Loucy (cell line): ENCODE results near the gene PHLDB1.

Experiments used
- H2AFZ ChIP-seq: fragments of 200-600 bp; sonication (generic); 2 replicates; pipeline ENCODE4 v1.6.0; 2016; ENCODE audit warnings: antibody characterized with exemption, mild to moderate bottlenecking, low read length, moderate library complexity
- H3F3A ChIP-seq: fragments of 200-600 bp; 2 replicates; pipeline ENCODE4 v1.6.0; 2016; ENCODE audit warnings: antibody characterized with exemption, low read depth, mild to moderate bottlenecking
- H3K27me3 ChIP-seq: fragments of 200-600 bp; sonication (generic); 2 replicates; pipeline ENCODE4 v1.6.1; 2014; ENCODE audit warnings: low read length, mild to moderate bottlenecking; ENCODE audit not compliant: insufficient read depth, poor library complexity, severe bottlenecking
- H3K36me3 ChIP-seq: fragments of 200-600 bp; sonication (generic); 2 replicates; pipeline ENCODE4 v1.6.1; 2016; ENCODE audit warnings: low read length; ENCODE audit not compliant: insufficient read depth
- H3K4me1 ChIP-seq: fragments of 200-600 bp; sonication (generic); 2 replicates; pipeline ENCODE4 v1.5.1; 2014; ENCODE audit warnings: low read length, mild to moderate bottlenecking; ENCODE audit not compliant: insufficient read depth, poor library complexity, severe bottlenecking
- H3K4me2 ChIP-seq: fragments of 200-600 bp; sonication (generic); 2 replicates; pipeline ENCODE4 v1.6.0; 2014; ENCODE audit warnings: antibody characterized with exemption, low read length, low read depth, mild to moderate bottlenecking; ENCODE audit not compliant: poor library complexity, severe bottlenecking
- H3K4me3 ChIP-seq: fragments of 200-600 bp; sonication (generic); 2 replicates; pipeline ENCODE4 v1.5.1; 2014; ENCODE audit warnings: low read length, mild to moderate bottlenecking, mixed read lengths; ENCODE audit not compliant: poor library complexity, severe bottlenecking
- H3K79me2 ChIP-seq: fragments of 200-600 bp; sonication (generic); 2 replicates; pipeline ENCODE4 v1.6.1; 2014; ENCODE audit warnings: low read length; ENCODE audit not compliant: insufficient read depth
- H3K9ac ChIP-seq: fragments of 200-600 bp; sonication (generic); 2 replicates; pipeline ENCODE4 v1.6.0; 2014; ENCODE audit warnings: mild to moderate bottlenecking, low read depth, low read length, moderate library complexity; ENCODE audit not compliant: poor library complexity, severe bottlenecking
- H3K9me2 ChIP-seq: fragments of 200-600 bp; sonication (generic); replicated peaks from 2 replicates; pipeline ENCODE4 v1.6.1; 2016; ENCODE audit warnings: low read depth, low read length, mixed read lengths
- H3K9me3 ChIP-seq: fragments of 200-600 bp; sonication (generic); 2 replicates; pipeline ENCODE4 v1.6.1; 2014; ENCODE audit warnings: mild to moderate bottlenecking, antibody characterized with exemption, low read length, low read depth; ENCODE audit not compliant: insufficient read depth
- H4K20me1 ChIP-seq: fragments of 200-600 bp; sonication (generic); 2 replicates; pipeline ENCODE4 v1.6.0; 2014; ENCODE audit warnings: antibody characterized with exemption, low read length, mild to moderate bottlenecking; ENCODE audit not compliant: insufficient read depth, poor library complexity, severe bottlenecking
- CTCF ChIP-seq: fragments of 200-600 bp; sonication (generic); conservative IDR thresholded peaks from 2 replicates; pipeline ENCODE4 v1.5.1; 2014; ENCODE audit warnings: mild to moderate bottlenecking, antibody characterized with exemption, low read length
- EZH2phosphoT487 ChIP-seq: fragments of 200-600 bp; IDR thresholded peaks from 2 replicates; pipeline ENCODE4 v1.6.1; 2018; ENCODE audit warnings: antibody characterized with exemption, mild to moderate bottlenecking, moderate library complexity, borderline replicate concordance

The PHLDB1 gene

DNA sequence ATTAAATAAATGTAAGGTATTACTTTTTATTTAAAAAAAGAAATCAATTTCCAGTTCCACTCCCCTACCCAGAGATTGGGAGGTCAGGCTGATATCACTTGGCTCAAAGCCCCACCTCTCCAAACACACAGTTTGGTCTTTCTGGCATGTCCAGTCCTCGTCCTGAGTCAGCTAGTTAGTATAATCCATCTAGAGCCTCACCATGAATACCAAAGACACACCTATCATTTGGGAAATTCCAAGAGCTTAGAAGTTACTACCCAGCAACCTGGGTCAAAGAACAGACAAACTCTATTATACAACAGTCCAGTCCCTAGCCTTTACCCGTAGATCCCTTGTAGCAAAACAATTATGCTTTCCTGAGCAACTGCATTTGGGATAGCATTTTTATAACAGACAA, 62.6 kb downstream of the PHLDB1 start:
- Histone ChIP-seq H2AFZ (no peak overlapping the region), H3K9ac (no peak overlapping the region), H3K4me3 (no peak overlapping the region), H3K4me1 (no peaks in the 10 kb centered on the region), H3K9me3 (no peaks in the 10 kb centered on the region), H3K27me3 (no peaks in the 10 kb centered on the region), H3F3A (no peaks in the 10 kb centered on the region), H3K9me2 (no peaks in the 10 kb centered on the region), H3K79me2 (no peaks in the 10 kb centered on the region), H3K4me2 (no peak overlapping the region), H3K36me3 (no peaks in the 10 kb centered on the region), H4K20me1 (no peaks in the 10 kb centered on the region)
- TF ChIP-seq CTCF (no peak), EZH2phosphoT487 (no peak)

DNA sequence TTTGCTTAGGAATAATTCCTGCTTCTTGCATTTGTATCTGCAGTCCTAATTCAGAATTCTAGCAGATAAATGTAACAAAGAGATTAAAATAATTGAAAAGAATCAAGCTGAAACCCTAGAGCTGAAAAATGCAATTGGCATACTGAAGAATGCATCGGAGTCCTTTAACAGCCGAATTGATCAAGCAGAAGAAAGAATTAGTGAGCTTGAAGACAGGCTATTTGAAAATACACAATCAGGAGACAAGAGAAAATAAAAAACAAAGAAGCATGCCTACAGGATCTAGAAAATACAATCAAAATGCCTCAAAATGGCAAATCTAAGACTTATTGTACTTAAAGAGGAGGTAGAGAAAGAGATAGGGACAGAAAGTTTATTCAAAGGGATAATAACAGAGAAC, 63.8 kb downstream of the PHLDB1 start:
- Histone ChIP-seq H3K4me1 (no peaks in the 10 kb centered on the region), H3K4me3 (no peak overlapping the region), H3F3A (no peaks in the 10 kb centered on the region), H3K9me3 (no peaks in the 10 kb centered on the region), H3K27me3 (no peaks in the 10 kb centered on the region), H3K36me3 (no peaks in the 10 kb centered on the region), H3K79me2 (no peaks in the 10 kb centered on the region), H3K4me2 (no peak overlapping the region), H2AFZ (no peak overlapping the region), H4K20me1 (no peaks in the 10 kb centered on the region), H3K9me2 (no peaks in the 10 kb centered on the region), H3K9ac (no peak overlapping the region)
- TF ChIP-seq CTCF (no peak), EZH2phosphoT487 (no peak)

DNA sequence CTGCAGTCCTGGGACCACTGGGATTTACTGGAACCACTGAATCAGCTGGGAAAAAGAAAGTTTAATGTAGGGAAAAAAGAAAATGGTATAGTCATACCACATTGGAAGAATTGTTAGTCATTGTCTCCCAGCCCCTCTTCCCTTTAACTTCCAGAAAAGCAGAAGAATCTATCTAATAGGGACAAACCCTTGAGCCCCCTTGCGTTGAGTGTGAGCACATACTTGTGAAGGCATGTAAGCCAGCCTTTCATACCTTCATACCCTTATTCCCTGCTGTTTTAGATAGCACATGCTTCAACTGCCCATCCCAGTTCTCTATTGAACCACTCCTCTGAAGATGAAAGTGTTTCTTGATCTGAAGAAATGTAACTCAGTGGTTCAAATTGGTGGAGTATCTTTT, 65.4 kb downstream of the PHLDB1 start:
- H3K4me1 ChIP-seq: no peaks in the 10 kb centered on the region
- no peaks in the 10 kb centered on the region for H3K36me3 ChIP-seq
- H3K4me2 ChIP-seq: no peak overlapping the region
- no peaks in the 10 kb centered on the region for H3K9me3 ChIP-seq
- H3K9me2 ChIP-seq: no peaks in the 10 kb centered on the region
- no peaks in the 10 kb centered on the region for H3K79me2 ChIP-seq
- H3K4me3 ChIP-seq: no peak overlapping the region
- no peak overlapping the region for H2AFZ ChIP-seq
- no peaks in the 10 kb centered on the region for H3K27me3 ChIP-seq
- no peaks in the 10 kb centered on the region for H3F3A ChIP-seq
- H3K9ac ChIP-seq: no peak overlapping the region
- TF ChIP-seq EZH2phosphoT487 (no peak), CTCF (no peak)
- H4K20me1 ChIP-seq: no peaks in the 10 kb centered on the region
